ENCODE measurements around the gene SLC24A4.

SLC24A4 gene

DNA sequence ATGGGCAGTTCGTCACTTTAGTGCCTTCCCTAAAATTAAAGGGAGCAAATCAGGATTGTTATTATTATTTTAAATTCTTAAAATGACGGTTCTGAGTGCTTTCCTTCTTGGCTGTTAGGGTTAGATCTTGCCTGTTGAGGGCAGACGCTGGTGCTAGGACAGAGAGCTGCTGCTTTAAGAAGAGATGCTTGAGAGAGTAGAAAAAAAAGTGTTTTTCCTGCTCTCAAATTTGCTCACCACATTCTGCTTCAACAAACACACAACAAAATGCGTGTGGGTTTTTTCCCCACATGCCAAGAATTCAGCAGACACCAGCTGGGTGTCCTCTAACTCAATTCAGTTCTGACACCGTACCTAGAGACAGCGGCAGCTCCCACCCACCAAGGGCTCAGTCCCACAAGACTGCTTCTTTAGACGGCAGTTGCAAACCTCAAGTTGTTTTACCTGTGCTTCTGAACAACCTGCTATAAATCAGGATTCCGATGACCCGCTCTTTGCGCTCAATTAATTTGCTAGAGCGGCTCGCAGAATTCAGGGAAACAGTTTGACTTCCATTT lies 114.8 kb downstream of the SLC24A4 start:
- no peak for DNase-seq (ENCODE audit: low read depth in 2 of 2)

DNA sequence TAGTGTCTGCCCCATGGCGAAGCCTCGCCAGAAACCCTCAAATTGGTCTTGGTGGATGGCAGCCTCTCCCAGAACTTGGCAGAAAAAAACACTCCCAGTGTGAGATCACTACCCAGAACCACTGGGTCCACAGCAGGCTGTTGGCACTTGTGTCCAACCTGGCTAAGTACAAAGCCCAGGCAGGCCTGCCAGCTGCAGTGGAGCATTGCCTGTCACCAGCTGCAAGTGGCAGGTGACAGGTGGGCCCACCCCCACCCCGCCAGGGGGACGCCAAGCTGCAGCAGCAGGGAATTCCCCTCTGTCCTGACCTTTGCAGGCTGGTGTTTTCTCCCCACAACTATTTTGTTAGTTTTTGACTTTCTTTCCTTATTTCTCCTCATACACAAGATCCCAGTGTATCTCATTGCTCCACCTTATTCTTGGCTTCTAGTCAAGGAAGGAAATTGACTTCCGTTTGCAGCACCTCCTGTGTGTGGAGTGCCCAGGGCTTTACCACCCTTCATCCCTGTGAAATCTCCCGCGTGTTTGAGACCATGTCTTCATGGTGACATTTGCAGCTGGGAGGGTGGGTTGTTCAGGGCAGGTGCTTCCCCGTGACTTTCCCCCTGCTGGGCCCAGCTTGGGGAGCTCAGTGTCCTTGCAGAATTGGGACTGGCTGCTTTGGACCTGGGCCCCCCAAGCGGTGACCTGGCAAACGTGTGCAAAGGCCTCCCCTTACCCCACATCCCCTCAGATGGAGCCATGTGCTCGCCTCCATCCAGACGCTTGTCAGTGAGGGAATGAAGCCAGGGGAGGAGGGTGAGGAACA lies 116.8 kb downstream of the SLC24A4 start:
- DNase-seq (ENCODE audit: low read depth in 2 of 2), result no peak

DNA sequence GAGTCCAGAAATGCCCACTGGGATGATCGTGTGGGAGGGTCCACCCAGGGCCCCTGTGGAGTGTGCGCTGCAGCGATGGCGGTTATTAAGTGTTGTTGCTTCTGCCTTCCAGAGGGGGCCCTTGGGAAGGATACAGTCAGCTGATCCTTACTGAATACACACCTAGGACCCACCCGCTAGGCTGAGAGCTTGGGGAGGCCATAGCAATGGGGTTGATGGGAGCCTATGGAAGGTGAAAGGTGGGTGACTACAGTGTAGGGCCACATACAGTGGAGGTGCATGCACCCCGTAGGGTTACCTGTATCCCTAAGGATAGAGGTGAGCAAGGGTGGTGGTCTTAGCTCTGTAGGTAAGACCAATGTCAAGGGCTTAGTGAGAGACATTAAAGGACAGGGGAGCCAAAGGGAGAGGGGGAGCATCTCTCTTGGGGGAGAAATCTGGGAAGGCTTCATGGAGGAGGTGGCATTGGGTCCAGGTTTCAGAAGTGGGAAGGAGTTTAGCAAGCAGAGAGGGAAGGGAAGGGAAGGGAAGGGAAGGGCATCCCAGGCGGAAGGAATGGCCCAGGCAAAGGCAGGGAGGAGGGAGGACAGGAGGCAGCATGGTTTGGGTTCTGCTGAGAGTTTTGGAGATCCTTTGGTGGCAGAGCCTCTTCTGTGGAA lies 117.5 kb downstream of the SLC24A4 start:
- DNase-seq (ENCODE audit: low read depth in 2 of 2), result no peak

GRCh38 chr14:92441751-92442504 lies 119.0 kb downstream of the SLC24A4 start:
- no peak for DNase-seq (ENCODE audit: low read depth in 2 of 2)

- DNase-seq (ENCODE audit: low read depth in 2 of 2), result no peak
Measured at GRCh38 chr14:92443167-92443566, 120.2 kb downstream of the SLC24A4 start.

GRCh38 chr14:92443741-92444140 lies 120.8 kb downstream of the SLC24A4 start:
- DNase-seq (ENCODE audit: low read depth in 2 of 2), result no peak

DNA sequence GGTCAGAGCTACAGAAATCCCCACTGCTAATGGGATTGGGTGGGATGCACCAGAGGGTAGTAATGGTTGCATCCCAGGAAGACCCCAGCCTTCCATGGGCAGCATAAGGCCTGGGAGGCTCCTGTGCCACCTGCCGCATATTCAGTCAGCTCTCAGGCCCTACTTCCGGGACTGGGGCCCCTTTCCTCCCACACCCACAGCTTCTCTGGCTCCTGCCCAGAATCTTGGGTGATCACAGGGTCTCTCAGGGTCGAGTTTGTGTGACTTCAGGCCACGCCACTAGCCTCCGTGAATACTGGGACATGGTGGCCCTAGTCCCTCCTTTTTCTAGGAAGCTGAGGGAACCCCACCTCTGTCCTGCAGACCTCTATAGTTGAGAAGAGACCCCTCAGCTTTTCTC lies 123.8 kb downstream of the SLC24A4 start:
- DNase-seq (ENCODE audit: low read depth in 2 of 2), result no peak

- no peak for DNase-seq (ENCODE audit: low read depth in 2 of 2)
Measured at GRCh38 chr14:92447416-92448197, 124.6 kb downstream of the SLC24A4 start.

GRCh38 chr14:92448786-92449185 lies 125.8 kb downstream of the SLC24A4 start:
- no peak for DNase-seq (ENCODE audit: low read depth in 2 of 2)

- no peak for DNase-seq (ENCODE audit: low read depth in 2 of 2)
Measured at GRCh38 chr14:92449404-92450181, 126.6 kb downstream of the SLC24A4 start.

- DNase-seq (ENCODE audit: low read depth in 2 of 2), result no peak
Measured at GRCh38 chr14:92450351-92451070, 127.5 kb downstream of the SLC24A4 start.

GRCh38 chr14:92451245-92451644 lies 128.3 kb downstream of the SLC24A4 start:
- no peak for DNase-seq (ENCODE audit: low read depth in 2 of 2)

DNA sequence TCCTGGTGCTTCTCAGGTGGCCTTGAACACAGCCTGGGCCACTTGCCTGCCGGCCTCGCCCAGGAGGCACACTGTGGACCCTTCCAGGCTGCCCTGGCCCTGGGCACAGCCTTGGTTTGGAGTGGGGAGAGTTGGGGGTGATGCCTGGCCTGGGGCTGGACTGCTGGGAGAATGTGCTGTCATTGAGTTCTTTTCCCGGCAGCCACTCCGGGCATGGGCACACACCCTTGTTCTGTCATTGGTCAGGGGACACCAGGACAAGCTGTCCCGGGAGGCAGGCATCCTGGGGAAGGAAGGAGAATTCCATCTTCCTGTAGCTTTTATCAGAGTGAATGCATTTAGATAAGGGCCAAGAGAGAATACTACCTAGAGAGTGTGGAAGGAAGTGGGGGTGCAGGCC lies 128.8 kb downstream of the SLC24A4 start:
- no peak for DNase-seq (ENCODE audit: low read depth in 2 of 2)

GRCh38 chr14:92452471-92452870 lies 129.5 kb downstream of the SLC24A4 start:
- no peak for DNase-seq (ENCODE audit: low read depth in 2 of 2)

- no peak for DNase-seq (ENCODE audit: low read depth in 2 of 2)
Measured at GRCh38 chr14:92453691-92454090, 130.7 kb downstream of the SLC24A4 start.

- DNase-seq (ENCODE audit: low read depth in 2 of 2), result no peak
Measured at GRCh38 chr14:92455231-92455630, 132.3 kb downstream of the SLC24A4 start.

DNA sequence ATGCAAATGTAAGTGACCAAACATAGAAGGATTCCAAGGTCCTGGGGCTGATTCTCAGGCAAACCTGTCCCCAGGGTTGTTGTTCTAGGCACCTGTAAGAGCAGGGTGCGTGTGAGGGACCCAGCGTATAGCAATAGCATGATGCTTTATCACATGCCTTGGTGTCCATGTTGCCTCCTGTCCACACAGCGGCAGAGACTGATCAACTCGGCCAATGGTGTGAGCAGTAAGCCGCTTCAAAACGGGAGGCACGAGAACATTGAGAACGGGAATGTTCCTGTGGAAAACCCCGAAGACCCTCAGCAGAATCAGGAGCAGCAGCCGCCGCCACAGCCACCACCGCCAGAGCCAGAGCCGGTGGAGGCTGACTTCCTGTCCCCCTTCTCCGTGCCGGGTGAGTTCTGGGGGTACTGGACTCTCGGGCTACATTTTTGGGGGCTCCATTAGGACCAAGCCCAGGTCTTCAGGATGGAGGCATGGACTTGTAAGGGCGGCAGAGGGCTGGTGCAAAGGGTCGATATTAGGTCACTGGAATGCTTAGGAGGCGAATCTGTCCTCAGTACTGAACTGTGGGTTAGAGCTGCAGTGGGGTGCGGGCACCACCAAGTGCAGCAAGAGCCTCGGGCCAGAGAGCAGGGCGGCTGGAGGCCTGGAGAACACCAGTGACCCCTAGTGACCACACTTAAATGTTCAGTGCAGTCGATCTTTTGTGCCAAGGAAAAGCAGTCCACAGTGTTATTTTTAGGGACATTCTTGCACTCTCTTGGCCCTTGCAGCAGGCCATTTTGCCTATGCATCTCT lies 133.4 kb downstream of the SLC24A4 start:
- no peak for DNase-seq (ENCODE audit: low read depth in 2 of 2)

GRCh38 chr14:92457016-92457565 lies 134.1 kb downstream of the SLC24A4 start:
- DNase-seq (ENCODE audit: low read depth in 2 of 2), result no peak

All from stimulated activated CD8-positive, alpha-beta memory T cell treated with anti-CD3 and anti-CD28 coated beads, Interleukin-7, amount 100 ng/mL, for 1 hour (primary cell).